Lower lobe of right lung (tissue), 2 donors: ENCODE data around the gene PCDHB5. TPM values are rescaled to one million over a fixed set of nuclear protein-coding genes. Genes with fewer than 3 reads are reported as not detected.
A peak's percentile ranks its signal among the peaks of the same experiment; 100 is the strongest.
"Not testable (repeated sequence)": the region's sequence is repeated elsewhere in the genome, so short reads cannot be mapped to it uniquely, and the experiment has no call there.

Source experiments
- ATAC-seq, 2 donors: fragments of 200-7000 bp; cut with Tn5 transposase; one replicate each; pipeline ENCODE4 v1.9.1; 2020 to 2022; ENCODE audit warnings: mild to moderate bottlenecking in 2 of 2, moderate library complexity in 2 of 2
- DNase-seq: peaks from one replicate; pipeline ENCODE4 v3.0.0-alpha.2; 2020
- H3K27ac ChIP-seq: fragments of 200-600 bp; one replicate; pipeline ENCODE4 v1.8.0; 2022
- H3K27me3 ChIP-seq: fragments of 200-600 bp; one replicate; pipeline ENCODE4 v1.8.0; 2022; ENCODE audit warnings: low read depth
- H3K36me3 ChIP-seq: fragments of 200-600 bp; one replicate; pipeline ENCODE4 v1.8.0; 2022; ENCODE audit warnings: mild to moderate bottlenecking
- H3K4me1 ChIP-seq: fragments of 200-600 bp; one replicate; pipeline ENCODE4 v1.8.0; 2022
- H3K4me3 ChIP-seq: fragments of 200-600 bp; one replicate; pipeline ENCODE4 v1.8.0; 2022; ENCODE audit warnings: mild to moderate bottlenecking
- H3K9me3 ChIP-seq: fragments of 200-600 bp; one replicate; pipeline ENCODE4 v1.8.0; 2022
- intact Hi-C: fragments of 100-400 bp; cut with DNase I; formaldehyde crosslinking; loops from one replicate; pipeline ENCODE4 v1.11.0; 2022
- total RNA-seq: library from RNA; stranded (reverse); fragmentation: NEBNext Ultra II Directional; extraction: Animal tissue kit (Norgen Biotek cat#: 25700); gene quantifications from one replicate; pipeline ENCODE4 v1.2.1, GENCODE V29; 2021
- TF ChIP-seq, protein P1 (sequence below): fragments of 200-600 bp; IDR thresholded peaks from one replicate; pipeline ENCODE4 v1.8.0; 2022; ENCODE audit warnings: antibody characterized with exemption, mild to moderate bottlenecking
- donor health status: DM: no; HTN: yes; CAD: no; lungs with severe emphysema.

PCDHB5 gene
- total RNA-seq, 1 donor from 2014 or later, result 1.8 TPM

DNA sequence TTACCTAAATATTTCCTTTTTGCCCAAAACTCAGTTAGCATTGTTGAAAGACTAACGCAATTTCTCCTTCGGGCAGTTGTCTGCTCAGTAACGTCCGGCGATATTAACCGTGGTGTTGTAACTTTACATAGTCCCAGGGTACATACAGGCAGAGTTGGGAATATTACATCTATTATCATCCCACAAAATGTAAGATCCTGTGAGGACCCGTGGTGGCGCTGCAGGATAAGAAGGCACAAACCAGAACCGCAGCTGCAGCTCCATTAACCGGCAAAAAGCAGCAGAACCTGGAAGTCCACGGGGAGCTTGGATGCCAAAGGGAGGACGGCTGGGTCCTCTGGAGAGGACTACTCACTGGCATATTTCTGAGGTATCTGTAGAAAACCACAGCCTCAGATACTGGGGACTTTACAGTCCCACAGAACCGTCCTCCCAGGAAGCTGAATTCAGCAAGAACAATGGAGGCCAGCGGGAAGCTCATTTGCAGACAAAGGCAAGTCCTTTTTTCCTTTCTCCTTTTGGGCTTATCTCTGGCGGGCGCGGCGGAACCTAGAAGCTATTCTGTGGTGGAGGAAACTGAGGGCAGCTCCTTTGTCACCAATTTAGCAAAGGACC, 42.7 kb downstream of the PCDHB5 start, which contains the start of gene PCDHB8:
TSS of gene PCDHB8 (plus strand) at position 214 of the 615 bp plus-strand sequence. CDS start at position 459, 245 bp downstream.
- H3K9me3 ChIP-seq, result peaks cover 30% of the 10 kb centered on the region
- intact Hi-C loops, H3K27ac ChIP-seq, H3K4me1 ChIP-seq, H3K36me3 ChIP-seq, DNase-seq, H3K4me3 ChIP-seq: not testable (repeated sequence)
- TF ChIP-seq, protein P1, sequence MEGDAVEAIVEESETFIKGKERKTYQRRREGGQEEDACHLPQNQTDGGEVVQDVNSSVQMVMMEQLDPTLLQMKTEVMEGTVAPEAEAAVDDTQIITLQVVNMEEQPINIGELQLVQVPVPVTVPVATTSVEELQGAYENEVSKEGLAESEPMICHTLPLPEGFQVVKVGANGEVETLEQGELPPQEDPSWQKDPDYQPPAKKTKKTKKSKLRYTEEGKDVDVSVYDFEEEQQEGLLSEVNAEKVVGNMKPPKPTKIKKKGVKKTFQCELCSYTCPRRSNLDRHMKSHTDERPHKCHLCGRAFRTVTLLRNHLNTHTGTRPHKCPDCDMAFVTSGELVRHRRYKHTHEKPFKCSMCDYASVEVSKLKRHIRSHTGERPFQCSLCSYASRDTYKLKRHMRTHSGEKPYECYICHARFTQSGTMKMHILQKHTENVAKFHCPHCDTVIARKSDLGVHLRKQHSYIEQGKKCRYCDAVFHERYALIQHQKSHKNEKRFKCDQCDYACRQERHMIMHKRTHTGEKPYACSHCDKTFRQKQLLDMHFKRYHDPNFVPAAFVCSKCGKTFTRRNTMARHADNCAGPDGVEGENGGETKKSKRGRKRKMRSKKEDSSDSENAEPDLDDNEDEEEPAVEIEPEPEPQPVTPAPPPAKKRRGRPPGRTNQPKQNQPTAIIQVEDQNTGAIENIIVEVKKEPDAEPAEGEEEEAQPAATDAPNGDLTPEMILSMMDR, result peak; percentile 10
- ATAC-seq, result peak in 1 of 2 donors; percentile 48
- peaks cover 27% of the 10 kb centered on the region for H3K27me3 ChIP-seq

DNA sequence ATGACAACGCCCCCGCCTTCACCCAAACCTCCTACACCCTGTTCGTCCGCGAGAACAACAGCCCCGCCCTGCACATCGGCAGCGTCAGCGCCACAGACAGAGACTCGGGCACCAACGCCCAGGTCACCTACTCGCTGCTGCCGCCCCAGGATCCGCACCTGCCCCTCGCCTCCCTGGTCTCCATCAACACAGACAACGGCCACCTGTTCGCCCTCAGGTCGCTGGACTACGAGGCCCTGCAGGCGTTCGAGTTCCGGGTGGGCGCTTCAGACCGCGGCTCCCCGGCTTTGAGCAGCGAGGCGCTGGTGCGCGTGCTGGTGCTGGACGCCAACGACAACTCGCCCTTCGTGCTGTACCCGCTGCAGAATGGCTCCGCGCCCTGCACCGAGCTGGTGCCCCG, 44.4 kb downstream of the PCDHB5 start:
- H3K27ac ChIP-seq, H3K4me1 ChIP-seq, ATAC-seq, intact Hi-C loops, H3K36me3 ChIP-seq, H3K4me3 ChIP-seq, DNase-seq: not testable (repeated sequence)
- Histone ChIP-seq H3K27me3 (peaks cover 28% of the 10 kb centered on the region), H3K9me3 (peaks cover 39% of the 10 kb centered on the region)

DNA sequence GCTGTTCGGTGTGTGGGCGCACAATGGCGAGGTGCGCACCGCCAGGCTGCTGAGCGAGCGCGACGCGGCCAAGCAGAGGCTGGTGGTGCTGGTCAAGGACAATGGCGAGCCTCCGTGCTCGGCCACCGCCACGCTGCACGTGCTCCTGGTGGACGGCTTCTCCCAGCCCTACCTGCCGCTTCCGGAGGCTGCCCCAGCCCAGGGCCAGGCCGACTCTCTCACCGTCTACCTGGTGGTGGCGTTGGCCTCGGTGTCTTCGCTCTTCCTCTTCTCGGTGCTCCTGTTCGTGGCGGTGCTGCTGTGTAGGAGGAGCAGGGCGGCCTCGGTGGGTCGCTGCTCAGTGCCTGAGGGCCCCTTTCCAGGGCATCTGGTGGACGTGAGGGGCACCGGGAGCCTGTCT, 44.9 kb downstream of the PCDHB5 start:
- H3K9me3 ChIP-seq, result peaks cover 39% of the 10 kb centered on the region

DNA sequence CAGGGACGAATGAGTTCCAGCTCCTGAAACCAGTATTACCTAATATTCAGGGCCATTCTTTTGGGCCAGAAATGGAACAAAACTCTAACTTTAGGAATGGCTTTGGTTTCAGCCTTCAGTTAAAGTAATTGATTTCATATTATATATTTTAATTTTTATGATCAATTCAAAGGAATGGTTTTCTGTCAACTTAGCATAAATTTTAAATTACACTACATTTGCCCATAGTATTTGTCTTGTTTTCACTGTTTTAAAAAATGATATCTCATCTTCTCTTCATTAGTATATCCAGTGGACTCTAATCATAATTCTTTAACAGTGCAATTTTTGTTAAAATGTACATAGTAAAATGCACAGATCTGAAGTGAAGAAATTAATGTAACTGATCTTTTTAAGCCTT, 45.3 kb downstream of the PCDHB5 start:
- Histone ChIP-seq H3K9me3 (peaks cover 38% of the 10 kb centered on the region), H3K36me3 (no peaks in the 10 kb centered on the region), H3K4me1 (no peaks in the 10 kb centered on the region), H3K27ac (no peak overlapping the region), H3K4me3 (no peak overlapping the region), H3K27me3 (peaks cover 22% of the 10 kb centered on the region)
- no peak for DNase-seq
- TF ChIP-seq, protein P1, result no peak
- no peak for ATAC-seq
- intact Hi-C loops, result no loop called here

More for the DNA sequence above, 44.9 kb downstream of the PCDHB5 start:
- DNase-seq, H3K4me3 ChIP-seq, H3K36me3 ChIP-seq, ATAC-seq, intact Hi-C loops, H3K27ac ChIP-seq, H3K4me1 ChIP-seq: not testable (repeated sequence)
- peaks cover 24% of the 10 kb centered on the region for H3K27me3 ChIP-seq

DNA sequence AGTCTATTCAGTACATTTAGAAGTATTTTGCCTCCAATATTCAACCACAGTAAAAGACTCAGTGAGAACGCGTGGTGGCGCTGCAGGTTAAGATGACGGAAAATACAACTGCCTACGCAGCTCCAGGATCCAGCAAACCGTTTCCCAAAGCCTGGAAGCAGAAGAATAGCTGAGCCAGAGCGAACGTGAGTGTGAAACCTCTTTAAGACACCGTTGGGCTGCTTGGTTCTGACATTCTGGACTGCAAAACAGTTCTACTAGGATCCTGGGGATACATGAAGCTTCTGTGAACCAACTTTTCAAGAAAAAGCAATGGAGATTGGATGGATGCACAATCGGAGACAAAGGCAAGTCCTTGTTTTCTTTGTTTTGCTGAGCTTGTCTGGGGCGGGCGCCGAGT, 47.2 kb downstream of the PCDHB5 start, which contains the start of gene PCDHB16:
TSS of gene PCDHB16 (plus strand) at position 140 of the 400 bp plus-strand sequence. CDS start at position 313, 173 bp downstream.
- TF ChIP-seq, protein P1, result peak; percentile 28
- no peak for DNase-seq
- Histone ChIP-seq H3K27me3 (peaks cover 11% of the 10 kb centered on the region), H3K27ac (peak within 1 kb of the TSS; percentile 21), H3K36me3 (no peaks in the 10 kb centered on the region), H3K9me3 (peaks cover 31% of the 10 kb centered on the region), H3K4me1 (no peaks in the 10 kb centered on the region), H3K4me3 (peak within 1 kb of the TSS; percentile 32)
- intact Hi-C loops, result no loop called here
- peak in 1 of 2 donors; percentile 41 for ATAC-seq

DNA sequence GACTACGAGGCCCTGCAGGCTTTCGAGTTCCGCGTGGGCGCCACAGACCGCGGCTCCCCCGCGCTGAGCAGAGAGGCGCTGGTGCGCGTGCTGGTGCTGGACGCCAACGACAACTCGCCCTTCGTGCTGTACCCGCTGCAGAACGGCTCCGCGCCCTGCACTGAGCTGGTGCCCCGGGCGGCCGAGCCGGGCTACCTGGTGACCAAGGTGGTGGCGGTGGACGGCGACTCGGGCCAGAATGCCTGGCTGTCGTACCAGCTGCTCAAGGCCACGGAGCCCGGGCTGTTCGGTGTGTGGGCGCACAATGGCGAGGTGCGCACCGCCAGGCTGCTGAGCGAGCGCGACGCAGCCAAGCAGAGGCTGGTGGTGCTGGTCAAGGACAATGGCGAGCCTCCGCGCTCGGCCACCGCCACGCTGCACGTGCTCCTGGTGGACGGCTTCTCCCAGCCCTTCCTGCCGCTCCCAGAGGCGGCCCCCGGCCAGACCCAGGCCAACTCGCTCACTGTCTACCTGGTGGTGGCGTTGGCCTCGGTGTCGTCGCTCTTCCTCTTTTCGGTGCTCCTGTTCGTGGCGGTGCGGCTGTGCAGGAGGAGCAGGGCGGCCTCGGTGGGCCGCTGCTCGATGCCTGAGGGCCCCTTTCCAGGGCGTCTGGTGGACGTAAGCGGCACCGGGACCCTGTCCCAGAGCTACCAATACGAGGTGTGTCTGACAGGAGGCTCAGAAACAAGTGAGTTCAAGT, 49.3 kb downstream of the PCDHB5 start:
- H3K4me3 ChIP-seq, H3K4me1 ChIP-seq, intact Hi-C loops, H3K27ac ChIP-seq, DNase-seq, ATAC-seq, H3K36me3 ChIP-seq, H3K27me3 ChIP-seq: not testable (repeated sequence)
- H3K9me3 ChIP-seq, result peaks cover 24% of the 10 kb centered on the region
